HepG2 (cell line): ENCODE data around the gene TAF5. TPM values are rescaled to one million over a fixed set of nuclear protein-coding genes. Genes with fewer than 3 reads are reported as not detected.

ENCODE experiments used
- AHDC1 ChIP-seq: sonication (generic); formaldehyde crosslinking; IDR thresholded peaks from 2 replicates; pipeline ENCODE4 v1.5.1; 2020; ENCODE audit warnings: mild to moderate bottlenecking, missing genetic modification reagents, borderline replicate concordance
- AKAP8 ChIP-seq: sonication (generic); formaldehyde crosslinking; IDR thresholded peaks from 2 replicates; pipeline ENCODE4 v1.5.1; 2020; ENCODE audit warnings: mild to moderate bottlenecking, missing genetic modification reagents
- JUND ChIP-seq: sonication (generic); formaldehyde crosslinking; IDR thresholded peaks from 2 replicates; pipeline ENCODE4 v1.8.0; 2022; ENCODE audit warnings: mild to moderate bottlenecking, missing genetic modification reagents
- KAT8 ChIP-seq: IDR thresholded peaks from 2 replicates; pipeline ENCODE4 v1.6.1; 2016; ENCODE audit warnings: missing genetic modification reagents, missing compliant biosample characterization
- TOPORS ChIP-seq: sonication (generic); formaldehyde crosslinking; IDR thresholded peaks from 2 replicates; pipeline ENCODE4 v1.8.0; 2023; ENCODE audit warnings: mild to moderate bottlenecking, missing genetic modification reagents
- ZBED4 ChIP-seq: sonication (generic); formaldehyde crosslinking; IDR thresholded peaks from 2 replicates; pipeline ENCODE4 v1.4.0; 2020; ENCODE audit warnings: missing genetic modification reagents, borderline replicate concordance
- polyA plus RNA-seq, 8 experiments: library from polyadenylated mRNA; depleted of rRNA in 3 of 8; stranded (reverse) in 7 of 8; unstranded in 1 of 8; fragments of >200 nt; fragmentation: Illumina TruSeq in 4 of 8; extraction: Trizol in 4 of 8; gene quantifications; 2 replicates each; pipeline versions ENCODE4 v1.2.1 to v1.2.3, GENCODE V29; 2011 to 2016; ENCODE audit warnings: low read depth in 4 of 8, missing spikeins in 1 of 8, mixed read lengths in 1 of 8; ENCODE audit not compliant: insufficient read depth in 1 of 8
- total RNA-seq, 5 experiments: library from RNA; depleted of rRNA; stranded (reverse); fragments of >200 nt; fragmentation: Illumina TruSeq; extraction: Trizol; gene quantifications; 2 replicates each; pipeline ENCODE4 v1.2.3, GENCODE V29; 2016; ENCODE audit warnings: low read depth in 1 of 5
- TF ChIP-seq, protein P1 (sequence below): sonication (generic); formaldehyde crosslinking; IDR thresholded peaks from 2 replicates; pipeline ENCODE4 v1.8.1; 2022; ENCODE audit warnings: low read depth, mild to moderate bottlenecking, missing genetic modification reagents

TAF5 gene
- total and polyA plus RNA-seq, 2 of the 13 experiments (the other 11 are each of a cell fraction or from before 2014, with no cell fraction given): 3.8 to 8.7 TPM

DNA sequence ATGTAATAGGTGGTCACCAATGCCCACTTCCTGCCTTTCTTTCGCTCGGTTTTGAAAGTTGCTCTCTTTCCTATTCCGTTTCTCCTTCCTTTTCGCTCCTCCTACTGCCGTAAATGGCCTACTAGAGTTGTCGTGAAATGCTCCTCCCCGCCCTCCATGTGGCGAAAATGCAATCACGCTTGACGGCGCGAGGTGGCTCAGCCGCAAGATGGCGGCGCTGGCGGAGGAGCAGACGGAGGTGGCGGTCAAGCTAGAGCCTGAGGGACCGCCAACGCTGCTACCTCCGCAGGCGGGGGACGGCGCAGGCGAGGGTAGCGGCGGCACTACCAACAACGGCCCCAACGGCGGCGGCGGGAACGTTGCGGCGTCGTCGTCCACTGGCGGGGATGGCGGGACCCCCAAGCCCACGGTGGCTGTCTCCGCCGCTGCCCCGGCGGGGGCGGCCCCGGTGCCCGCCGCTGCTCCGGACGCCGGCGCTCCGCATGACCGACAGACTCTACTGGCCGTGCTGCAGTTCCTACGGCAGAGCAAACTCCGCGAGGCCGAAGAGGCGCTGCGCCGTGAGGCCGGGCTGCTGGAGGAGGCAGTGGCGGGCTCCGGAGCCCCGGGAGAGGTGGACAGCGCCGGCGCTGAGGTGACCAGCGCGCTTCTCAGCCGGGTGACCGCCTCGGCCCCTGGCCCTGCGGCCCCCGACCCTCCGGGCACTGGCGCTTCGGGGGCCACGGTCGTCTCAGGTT is at the start of gene TAF5 (continued):
- TF ChIP-seq AHDC1 (CRISPR knock-in tag) (no peak), TOPORS (no peak), AKAP8 (CRISPR knock-in tag) (peak; percentile 73; the same call in 1 of the 2 replicates), KAT8 (peak; percentile 96), ZBED4 (CRISPR knock-in tag) (no peak), JUND (CRISPR knock-in tag) (peak; percentile 17; the same call in 1 of the 2 replicates)
- TF ChIP-seq, protein P1, sequence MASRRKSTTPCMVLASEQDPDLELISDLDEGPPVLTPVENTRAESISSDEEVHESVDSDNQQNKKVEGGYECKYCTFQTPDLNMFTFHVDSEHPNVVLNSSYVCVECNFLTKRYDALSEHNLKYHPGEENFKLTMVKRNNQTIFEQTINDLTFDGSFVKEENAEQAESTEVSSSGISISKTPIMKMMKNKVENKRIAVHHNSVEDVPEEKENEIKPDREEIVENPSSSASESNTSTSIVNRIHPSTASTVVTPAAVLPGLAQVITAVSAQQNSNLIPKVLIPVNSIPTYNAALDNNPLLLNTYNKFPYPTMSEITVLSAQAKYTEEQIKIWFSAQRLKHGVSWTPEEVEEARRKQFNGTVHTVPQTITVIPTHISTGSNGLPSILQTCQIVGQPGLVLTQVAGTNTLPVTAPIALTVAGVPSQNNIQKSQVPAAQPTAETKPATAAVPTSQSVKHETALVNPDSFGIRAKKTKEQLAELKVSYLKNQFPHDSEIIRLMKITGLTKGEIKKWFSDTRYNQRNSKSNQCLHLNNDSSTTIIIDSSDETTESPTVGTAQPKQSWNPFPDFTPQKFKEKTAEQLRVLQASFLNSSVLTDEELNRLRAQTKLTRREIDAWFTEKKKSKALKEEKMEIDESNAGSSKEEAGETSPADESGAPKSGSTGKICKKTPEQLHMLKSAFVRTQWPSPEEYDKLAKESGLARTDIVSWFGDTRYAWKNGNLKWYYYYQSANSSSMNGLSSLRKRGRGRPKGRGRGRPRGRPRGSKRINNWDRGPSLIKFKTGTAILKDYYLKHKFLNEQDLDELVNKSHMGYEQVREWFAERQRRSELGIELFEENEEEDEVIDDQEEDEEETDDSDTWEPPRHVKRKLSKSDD (CRISPR knock-in tag): peak; percentile 86; the same call in 1 of the 2 replicates
